Mesenteric fat pad (tissue), 1 donor: ENCODE data around the gene ASCC1. TPM values are rescaled to one million over a fixed set of nuclear protein-coding genes. Genes with fewer than 3 reads are reported as not detected.
"Not testable (repeated sequence)": the region's sequence is repeated elsewhere in the genome, so short reads cannot be mapped to it uniquely, and the experiment has no call there.

Source experiments
- DNase-seq: peaks from one replicate; pipeline ENCODE4 v3.0.0-alpha.2; 2020; ENCODE audit warnings: low spot score
- total RNA-seq: library from RNA; stranded (reverse); fragmentation: NEBNext Ultra II Directional; extraction: Animal tissue kit (Norgen Biotek cat#: 25700); gene quantifications from one replicate; pipeline ENCODE4 v1.2.1, GENCODE V29; 2021
- donor health status: DM: yes; HTN: yes; CAD: no.

The ASCC1 gene
- total RNA-seq, 1 donor from 2014 or later: 29.2 TPM

DNA sequence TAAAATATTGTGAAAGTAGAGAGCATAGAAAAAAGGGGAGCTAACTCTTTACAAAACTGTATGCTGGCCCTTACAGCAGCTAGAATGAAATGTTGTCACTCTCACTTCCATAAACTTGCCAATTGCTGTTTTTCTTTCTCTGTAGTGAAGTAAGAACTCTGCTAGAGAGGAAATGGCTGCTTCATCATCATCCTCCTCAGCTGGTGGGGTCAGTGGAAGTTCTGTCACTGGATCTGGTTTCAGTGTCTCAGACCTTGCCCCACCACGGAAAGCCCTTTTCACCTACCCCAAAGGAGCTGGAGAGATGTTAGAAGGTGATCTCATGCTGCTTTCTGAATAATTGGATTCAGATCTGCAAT, 7.6 kb upstream of the ASCC1 start:
- DNase-seq: peak; percentile 16

DNA sequence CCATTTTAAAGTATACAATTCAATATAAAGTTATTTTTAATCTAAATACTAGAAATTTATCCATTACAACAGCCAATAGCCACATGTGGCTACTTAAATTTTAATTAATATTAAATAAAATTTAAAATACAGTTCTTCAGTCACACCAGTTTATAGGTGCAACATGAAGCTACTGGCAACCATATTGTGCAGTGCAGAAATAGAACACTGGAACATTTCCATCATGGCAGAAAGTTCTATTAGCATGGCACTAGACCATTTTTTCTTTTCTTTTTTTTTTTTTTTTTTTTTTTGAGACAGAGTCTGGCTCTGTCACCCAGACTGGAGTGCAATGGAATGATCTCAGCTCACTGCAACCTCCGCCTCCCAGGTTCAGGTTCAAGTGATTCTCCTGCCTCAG, 5.2 kb upstream of the ASCC1 start:
- DNase-seq: no peak

DNA sequence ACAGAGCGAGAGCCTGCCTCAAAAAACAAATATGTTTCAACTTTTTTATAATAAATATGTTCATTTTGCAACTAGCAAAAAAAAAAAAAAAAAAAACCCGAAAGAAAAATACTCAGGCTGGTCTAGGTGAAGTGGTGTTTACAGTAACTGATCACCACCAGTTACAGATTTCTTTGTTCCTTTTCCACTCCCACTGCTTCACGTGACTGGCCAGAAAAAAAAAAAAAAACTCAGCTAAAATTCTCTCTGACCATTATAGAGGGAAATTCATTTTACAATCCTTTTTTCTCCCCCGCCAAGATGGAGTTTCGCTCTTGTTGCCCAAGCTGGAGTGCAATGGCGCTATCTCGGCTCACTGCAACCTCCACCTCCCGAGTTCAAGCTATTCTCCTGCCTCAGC, 4.6 kb upstream of the ASCC1 start:
- DNase-seq: no peak

DNA sequence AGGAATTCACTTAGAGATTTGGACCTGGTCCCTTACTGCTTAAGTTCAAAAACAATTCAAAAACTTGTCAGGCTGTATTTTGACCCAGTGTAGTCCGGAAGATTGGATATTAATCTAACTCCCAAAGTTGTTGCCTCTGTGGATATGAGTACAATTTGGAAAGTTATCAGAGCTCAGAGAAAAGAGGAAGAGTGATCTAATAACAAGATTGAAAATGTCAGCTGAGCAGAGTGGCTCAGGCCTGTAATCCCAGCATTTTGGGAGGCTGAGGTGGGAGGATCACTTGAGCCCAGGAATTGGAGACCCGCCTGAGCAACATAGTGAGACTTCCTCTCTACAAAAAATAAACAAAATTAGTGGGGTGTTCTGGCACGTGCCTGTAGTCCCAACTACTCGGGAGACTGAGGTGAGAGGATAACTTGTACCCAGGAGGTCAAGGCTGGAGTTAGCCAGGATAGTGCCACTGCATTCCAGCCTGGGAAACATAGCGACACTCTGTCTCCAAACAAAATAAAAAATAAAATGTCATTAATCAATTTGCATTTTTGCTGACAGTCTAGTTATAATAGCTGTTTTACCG, 3.2 kb upstream of the ASCC1 start:
- DNase-seq: no peak

DNA sequence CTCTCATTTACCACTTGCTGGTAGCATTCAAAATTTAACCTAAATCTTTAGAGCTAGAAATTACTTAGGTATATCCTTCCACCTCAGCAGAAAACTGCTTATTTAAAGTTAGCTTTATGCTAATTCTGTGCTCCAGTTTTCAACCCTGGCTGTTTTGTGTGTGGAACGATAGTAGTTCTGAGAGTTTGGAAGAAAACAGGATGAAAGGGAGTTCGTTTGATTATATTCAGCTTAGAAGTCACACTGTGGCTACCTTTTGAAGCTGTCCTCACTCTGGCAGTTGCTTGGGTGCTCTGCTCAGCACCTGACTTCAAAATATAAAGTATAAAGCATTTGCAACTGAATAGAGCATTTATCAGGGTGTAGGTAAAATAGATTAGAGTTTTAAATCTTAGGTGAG, 2.6 kb upstream of the ASCC1 start:
- no peak for DNase-seq

DNA sequence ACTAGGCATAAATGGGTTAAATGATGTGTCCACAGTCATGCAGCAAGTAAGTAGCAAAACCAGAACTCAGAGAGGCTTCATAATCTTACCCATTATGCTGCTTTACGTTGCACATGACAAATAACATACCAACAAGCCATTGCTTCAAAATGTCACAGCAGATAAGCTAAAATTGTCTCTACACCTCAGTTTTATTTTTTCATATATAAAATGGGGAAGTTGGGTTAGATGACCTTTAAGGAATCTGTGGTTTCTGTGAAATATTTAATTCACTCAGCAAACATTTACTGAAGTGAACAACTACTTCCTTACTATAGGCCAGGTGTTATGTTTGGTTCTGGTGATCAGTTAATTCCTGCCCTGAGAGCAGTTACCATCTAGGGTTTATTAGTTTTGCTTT, 2.2 kb upstream of the ASCC1 start:
- DNase-seq: no peak

DNA sequence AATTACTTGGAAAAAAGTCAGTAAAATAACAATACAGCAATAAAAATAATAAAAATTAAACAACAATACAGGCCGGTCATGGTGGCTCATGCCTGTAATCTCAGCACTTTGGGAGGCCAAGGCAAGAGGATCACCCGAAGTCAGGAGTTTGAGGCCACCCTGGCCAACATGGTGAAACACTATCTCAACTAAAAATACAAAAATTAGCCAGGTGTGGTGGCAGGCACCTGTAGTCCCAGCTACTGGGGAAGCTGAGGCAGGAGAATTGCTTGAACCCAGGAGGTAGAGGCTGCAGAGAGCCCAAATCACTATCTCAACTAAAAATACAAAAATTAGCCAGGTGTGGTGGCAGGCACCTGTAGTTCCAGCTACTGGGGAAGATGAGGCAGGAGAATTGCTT, 4.2 kb downstream of the ASCC1 start:
- not testable (repeated sequence) for DNase-seq

DNA sequence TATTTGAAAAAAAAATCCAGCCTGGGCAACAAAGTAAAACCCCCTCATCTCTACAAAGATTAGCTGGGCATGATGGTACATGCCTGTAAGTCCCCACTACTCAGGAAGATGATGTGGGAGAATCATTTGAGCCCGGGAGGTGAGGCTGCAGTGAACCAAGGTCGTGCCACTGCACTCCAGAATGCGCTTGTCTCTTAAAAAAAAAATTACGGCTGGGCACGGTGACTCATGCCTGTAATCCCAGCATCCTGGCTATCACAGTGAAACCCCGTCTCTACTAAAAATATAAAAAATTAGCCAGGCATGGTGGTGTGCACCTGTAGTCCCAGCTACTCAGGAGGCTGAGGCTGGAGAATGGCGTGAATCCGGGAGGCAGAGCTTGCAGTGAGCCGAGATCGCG, 4.7 kb downstream of the ASCC1 start:
- DNase-seq: not testable (repeated sequence)

DNA sequence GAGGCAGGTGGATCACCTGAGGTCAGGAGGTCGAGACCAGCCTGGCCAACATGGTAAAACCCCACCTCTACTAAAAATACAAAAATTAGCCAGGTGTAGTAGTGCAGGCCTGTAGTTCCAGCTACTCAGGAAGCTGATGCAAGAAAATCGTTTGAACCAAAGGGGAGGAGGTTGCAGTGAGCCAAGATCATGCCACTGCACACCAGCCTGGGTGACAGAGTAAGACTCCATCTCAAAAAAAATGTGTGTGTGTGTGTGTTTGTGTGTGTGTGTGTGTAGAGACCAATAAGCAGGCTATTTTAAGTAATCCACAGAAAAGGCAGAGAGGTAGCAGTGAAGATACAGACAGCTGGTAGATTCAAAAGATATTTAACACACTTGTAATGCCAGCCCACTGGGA, 7.5 kb downstream of the ASCC1 start:
- not testable (repeated sequence) for DNase-seq

DNA sequence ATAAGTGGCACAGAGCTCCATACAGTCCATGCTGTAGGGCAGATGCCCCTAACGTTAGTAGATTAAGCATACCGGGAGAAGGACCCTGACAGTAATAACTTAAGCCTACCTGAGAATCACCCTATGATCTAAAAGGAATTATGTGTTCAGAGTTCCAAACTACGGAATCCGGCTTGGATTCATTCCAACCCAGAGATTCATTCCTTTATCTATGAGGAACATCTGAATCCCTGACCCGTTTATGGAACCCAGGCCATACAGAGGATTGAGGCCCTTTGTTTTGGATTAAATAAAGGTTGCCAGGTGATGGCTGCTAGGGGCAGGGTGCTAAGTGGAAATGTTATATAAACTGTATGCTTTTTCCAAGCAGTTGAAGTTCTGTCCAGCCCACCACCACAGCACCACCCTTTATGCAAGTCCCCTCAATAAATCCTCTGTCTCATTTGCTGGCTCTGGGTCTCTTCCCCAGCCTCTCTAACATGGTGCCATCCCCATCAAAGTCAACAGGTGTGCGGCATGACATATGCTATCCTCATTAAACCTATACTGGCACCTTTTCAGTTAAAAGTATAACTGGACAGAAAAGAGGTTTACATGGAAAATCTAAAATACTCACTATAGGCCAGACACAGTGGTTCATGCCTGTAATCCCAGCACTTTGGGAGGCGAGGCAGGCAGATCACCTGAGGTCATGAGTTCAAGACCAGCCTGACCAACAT, 9.4 kb downstream of the ASCC1 start:
- DNase-seq: no peak

DNA sequence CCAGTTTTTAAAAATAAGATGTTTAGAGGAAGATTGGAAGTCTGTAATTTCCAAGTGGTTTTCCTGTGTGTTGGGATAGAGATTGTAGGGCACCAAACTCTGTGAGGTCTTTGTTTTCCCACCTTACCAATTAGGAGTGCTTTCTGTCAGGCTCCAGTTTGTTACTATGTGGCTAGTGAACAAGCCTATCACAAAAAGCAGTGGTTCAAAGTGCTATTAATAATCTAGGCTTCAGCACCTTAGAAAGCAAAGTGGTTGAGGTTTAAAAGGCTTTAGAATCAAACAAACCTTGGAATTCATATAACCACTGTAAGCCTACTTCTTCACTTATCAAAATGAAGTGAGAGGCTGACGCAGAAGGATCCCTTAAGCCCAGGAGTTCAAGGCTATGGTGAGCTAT, 11.4 kb downstream of the ASCC1 start:
- no peak for DNase-seq

DNA sequence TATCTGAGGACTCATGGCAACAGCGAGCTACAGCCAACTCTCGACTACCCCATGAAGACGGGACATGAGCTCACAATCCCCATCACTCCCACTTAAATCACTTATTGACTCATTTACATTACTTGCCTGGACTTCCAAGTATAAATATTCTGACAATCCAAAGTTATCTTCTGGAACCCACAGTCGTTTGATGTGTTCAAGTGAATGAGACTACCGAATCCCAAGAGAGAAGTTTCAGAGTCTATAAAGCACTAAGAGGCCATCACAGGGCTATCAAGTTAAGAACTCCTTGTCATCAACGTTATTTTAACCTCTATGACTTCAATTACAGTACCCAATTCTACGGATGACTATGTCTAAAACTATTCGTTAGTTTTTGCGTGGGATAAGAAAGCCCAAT, 11.8 kb downstream of the ASCC1 start:
- no peak for DNase-seq

DNA sequence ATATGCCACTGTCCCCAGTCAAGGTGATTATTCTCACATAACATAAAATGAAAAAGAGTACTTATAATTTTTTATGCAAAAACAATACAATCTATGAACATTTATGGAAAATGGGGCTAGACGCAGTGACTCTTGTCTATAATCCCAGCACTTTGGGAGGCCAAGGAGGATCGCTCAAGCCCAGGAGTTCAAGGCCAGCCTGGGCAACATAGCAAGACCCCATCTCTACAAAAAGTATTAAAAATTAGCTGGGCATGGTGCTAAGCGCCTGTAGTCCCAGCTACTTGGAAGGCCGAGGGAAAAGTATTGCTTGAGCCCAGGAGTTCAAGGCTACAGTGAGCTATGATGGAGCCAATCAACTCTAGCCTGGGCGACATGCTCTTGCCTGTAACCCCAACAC, 14.8 kb downstream of the ASCC1 start:
- DNase-seq: no peak

DNA sequence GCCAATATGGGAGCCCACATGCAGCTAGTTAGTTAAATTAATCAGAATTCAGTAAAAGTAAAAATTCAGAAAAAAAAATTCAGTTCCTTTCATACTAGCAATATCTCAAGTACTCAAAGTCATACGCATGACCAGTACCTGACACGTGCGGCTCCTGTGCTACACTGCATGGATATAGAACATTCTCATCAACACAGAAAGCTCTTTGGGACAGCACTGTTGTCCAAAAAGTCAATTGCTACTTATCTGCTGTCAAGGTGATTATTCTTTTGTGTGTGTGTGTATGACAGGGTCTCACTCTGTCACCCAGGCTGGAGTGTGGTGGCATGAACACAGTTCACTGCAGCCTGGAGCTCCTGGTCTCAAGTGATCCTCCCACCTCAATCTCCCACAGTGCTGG, 15.2 kb downstream of the ASCC1 start:
- no peak for DNase-seq

DNA sequence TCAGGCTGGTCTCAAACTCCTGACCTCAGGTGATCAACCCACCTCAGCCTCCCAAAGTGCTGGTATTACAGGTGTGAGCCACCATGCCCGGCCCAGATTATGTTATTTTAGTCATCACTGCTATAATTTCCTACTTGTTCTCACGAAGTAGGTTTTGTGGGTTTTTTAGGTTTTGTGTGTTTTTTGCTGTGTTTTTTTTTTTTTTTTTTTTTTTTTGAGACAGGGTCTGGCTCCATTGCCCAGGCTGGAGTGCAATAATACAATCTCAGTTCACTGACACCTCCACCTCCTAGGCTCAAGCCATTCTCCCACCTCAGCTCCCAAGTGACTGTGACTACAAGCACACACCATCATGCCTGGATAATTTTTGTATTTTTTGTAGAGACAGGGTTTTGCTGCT, 21.1 kb downstream of the ASCC1 start:
- no peak for DNase-seq

DNA sequence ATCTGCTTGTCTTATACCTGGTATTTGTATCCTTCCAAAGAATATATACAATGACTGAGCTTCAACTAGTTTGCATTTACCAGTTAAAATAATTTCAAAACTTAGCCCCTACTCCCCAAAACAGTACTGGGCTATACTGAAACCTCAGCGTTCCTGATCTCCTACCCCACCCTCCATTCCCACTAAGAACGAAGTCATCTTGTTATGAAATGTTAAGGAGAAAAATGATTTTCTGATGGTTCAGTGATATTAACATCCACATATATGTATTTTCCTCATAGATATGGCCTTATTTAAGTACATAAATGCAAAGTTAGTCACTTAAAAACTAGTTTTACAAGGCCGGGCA, 29.1 kb downstream of the ASCC1 start:
- DNase-seq: no peak

DNA sequence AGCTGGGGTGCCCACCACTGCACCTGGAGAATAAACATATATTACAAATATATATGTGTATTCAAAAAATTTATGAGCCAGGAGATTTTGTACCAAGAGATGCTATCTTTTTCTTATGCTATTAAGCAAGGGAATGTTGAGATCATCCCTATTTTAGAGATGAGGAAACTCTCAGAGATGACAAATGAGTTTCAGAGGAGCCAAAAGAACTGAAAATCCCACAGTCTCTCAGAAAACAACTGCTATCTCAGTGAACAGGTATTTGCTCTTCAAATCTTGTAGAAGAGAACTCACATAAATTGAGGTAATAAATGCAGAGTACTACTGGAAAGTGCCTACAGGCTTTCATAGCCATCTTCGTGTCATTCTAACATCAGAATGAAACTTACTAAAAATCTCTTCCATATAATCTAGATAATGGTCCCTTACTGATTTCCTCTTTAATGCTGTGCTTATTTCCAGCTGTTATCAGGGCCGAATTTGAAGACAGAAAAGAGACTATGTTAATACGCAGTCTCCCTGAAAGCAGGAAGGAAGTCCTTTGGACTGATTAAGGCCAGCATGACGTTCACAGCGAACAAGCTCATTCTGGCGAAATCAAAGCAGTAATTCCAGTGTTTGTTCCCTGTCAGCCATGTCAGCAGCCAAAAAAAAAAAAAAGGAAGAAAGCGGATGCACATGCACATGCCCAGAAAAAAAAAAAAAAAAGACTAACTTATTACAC, 29.7 kb downstream of the ASCC1 start:
- no peak for DNase-seq

DNA sequence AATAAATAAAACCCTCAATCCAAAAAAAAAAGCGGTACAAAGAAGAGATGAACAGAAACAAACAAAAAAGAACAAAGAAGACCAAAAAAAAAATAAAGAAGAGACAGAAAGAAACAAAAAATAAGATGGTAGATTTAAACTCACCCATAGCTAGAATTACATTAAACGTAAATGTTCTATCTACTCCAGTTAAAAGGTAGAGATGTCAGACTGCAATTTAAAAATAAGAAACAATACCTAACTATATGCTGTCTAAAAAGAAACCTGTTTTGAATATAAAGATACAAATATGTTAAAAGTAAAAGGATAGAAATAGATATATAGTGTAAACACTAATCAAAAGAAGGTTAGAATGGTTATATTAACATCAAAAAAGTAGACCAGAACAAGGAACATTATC, 31.9 kb downstream of the ASCC1 start:
- DNase-seq: no peak

DNA sequence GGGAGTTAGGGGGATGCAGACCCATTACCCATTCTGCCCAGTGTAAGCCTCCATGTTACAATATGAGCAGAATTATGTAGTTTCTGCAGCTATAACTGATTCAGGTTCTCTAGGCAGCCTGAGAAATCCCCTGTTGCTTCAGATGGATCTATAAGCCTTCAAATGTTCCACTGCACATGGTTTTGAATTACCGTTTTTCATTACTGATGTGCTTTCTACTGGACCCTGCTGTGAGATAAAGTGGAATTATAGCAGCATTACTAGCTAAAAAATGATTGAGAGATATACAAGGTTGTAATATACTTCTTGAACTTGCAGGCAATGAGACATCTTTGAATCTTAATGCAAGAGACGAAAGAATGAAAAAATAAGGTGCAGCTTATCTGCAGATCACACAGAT, 38.6 kb downstream of the ASCC1 start:
- DNase-seq: no peak

DNA sequence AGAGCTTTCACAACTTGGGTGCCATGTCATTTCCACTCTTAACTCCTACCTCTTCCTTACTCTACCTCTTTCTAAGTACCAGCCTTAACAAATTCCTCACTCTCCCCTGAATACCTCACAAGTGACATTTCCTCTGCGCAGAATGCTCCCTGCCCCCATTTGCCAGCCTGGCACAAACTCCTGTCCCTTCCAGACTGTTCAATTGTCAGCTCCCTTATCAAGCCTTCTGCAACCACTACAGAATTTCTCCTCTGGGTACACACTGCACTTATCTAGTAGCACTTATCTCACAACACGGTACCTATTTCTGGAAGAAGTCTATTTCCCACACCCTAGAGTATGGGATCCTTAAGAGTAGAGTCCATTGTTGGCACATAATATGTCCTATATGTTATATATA, 39.4 kb downstream of the ASCC1 start:
- no peak for DNase-seq

DNA sequence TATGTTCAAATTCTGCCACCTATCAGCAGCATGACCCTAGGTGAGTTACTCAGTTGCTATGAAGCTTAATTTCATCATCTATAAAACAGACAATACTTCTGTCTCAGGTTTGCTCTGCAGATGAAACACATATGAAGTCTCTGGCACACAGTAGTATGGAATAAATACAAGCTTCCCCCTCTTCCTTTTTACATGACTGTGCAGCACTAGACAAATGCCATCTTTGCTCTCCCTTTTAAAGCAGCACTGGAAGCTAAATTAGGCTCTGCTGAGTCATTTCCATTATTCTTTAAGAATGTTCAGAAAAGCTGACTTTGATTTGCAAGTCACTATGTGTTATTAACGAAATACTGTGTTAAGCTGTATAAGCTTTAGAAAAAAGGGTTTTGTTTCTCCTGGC, 40.9 kb downstream of the ASCC1 start:
- no peak for DNase-seq

DNA sequence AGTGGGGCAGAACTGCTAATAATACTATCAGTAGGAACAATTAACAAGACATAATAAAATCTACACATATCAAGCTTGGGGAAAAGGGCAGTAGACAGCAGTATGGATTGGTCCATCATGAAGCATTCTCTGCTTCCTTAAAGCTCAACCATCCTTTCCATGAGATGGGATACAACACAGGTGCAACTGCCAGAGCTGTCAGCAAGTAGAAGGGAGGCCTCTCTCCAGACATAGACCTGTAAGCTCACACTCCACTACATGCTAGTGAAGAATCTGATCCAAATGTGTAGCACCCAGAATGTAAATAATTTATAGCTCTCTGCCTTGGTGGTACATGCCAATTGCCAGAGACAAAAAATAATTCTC, 41.8 kb downstream of the ASCC1 start:
- no peak for DNase-seq
